ENCODE measurements around the gene DENND6B. TPM values are rescaled to one million over a fixed set of nuclear protein-coding genes. Genes with fewer than 3 reads are reported as not detected.

DENND6B gene
- total and polyA plus RNA-seq, 2 of the 13 experiments (the other 11 are each of a cell fraction or from before 2014, with no cell fraction given), result 0.95 to 3.8 TPM

DNA sequence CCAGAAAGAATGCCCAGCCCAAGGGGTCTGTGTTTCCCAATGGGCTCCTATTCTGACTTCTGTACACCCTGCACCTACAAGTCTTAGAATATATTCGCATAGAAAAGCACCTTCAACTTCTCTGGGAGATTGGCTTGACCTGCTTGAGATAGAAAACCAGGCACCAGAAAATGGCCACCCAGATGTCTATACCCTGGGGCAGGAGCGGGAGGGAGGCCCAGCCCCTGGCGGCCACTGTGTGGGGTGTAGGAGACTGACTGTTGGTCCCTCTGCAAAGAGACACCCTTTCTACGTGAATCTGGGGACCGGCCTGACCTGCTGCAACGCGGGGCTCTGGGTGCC is 8.5 kb downstream of the DENND6B start (continued):
- TF ChIP-seq THAP9 (CRISPR knock-in tag; IDR thresholded peaks at IDR 0.05; ENCODE audit: borderline replicate concordance) (no peak), KMT2B (CRISPR knock-in tag; IDR thresholded peaks at IDR 0.05) (no peak), KDM5A (IDR thresholded peaks at IDR 0.05; ENCODE audit: borderline replicate concordance, low read length) (no peak), U2AF2 (IDR thresholded peaks at IDR 0.05; ENCODE audit: low read depth, low read length) (no peak), ZNF878 (CRISPR knock-in tag; IDR thresholded peaks at IDR 0.05) (no peak), CSRNP2 (CRISPR knock-in tag; conservative IDR thresholded peaks at IDR 0.05; ENCODE audit: low read depth) (no peak), SNAI1 (CRISPR knock-in tag; IDR thresholded peaks at IDR 0.05; ENCODE audit: borderline replicate concordance) (no peak)
- TF ChIP-seq, protein P1, sequence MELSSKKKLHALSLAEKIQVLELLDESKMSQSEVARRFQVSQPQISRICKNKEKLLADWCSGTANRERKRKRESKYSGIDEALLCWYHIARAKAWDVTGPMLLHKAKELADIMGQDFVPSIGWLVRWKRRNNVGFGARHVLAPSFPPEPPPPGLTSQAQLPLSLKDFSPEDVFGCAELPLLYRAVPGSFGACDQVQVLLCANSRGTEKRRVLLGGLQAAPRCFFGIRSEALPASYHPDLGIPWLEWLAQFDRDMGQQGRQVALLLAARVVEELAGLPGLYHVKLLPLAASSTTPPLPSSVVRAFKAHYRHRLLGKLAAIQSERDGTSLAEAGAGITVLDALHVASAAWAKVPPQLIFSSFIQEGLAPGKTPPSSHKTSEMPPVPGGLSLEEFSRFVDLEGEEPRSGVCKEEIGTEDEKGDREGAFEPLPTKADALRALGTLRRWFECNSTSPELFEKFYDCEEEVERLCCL (CRISPR knock-in tag; IDR thresholded peaks at IDR 0.05; ENCODE audit: borderline replicate concordance), result no peak

Measured in HepG2 (cell line).